ENCODE data around the gene AVL9.
"Not testable (repeated sequence)": the region's sequence is repeated elsewhere in the genome, so short reads cannot be mapped to it uniquely, and the experiment has no call there.

The AVL9 gene

GRCh38 chr7:32636725-32637462 is 141.6 kb downstream of the AVL9 start:
- not testable (repeated sequence) for H3K9ac ChIP-seq; H3K4me3 ChIP-seq (IDR thresholded peaks at IDR 0.05; ENCODE audit: insufficient read depth, low read depth, low read length); H3K4me2 ChIP-seq; H3K79me2 ChIP-seq (ENCODE audit: insufficient read depth, low read depth); H3K27ac ChIP-seq; H2AFZ ChIP-seq (ENCODE audit: low read depth); H4K20me1 ChIP-seq (ENCODE audit: insufficient read depth); H3K4me1 ChIP-seq (ENCODE audit: low read depth, poor library complexity, severe bottlenecking); H3K27me3 ChIP-seq (ENCODE audit: insufficient read depth, low read depth); H3K36me3 ChIP-seq (ENCODE audit: insufficient read depth)

DNA sequence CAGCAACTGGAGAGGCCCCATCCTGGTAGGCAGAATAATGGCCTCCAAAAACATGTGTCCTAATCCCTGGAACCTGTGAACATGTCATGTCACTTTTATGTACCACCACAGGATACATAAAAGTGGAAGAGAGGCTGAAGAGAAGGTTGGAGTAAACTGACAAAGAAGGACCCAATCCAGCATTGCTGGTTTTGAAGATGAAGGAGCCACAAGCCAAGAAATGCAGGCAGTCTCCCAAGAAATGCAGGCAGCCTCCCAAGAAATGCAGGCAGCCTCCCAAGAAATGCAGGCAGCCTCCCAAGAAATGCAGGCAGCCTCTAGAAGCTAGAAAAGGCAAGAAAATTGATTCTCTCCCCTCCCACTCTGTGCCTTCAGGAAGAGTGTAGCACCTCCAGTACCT is 142.3 kb downstream of the AVL9 start:
- not testable (repeated sequence) for H3K36me3 ChIP-seq (ENCODE audit: insufficient read depth); H3K27ac ChIP-seq; H3K27me3 ChIP-seq (ENCODE audit: insufficient read depth, low read depth); H3K9ac ChIP-seq; H4K20me1 ChIP-seq (ENCODE audit: insufficient read depth); H2AFZ ChIP-seq (ENCODE audit: low read depth); H3K4me3 ChIP-seq (IDR thresholded peaks at IDR 0.05; ENCODE audit: insufficient read depth, low read depth, low read length); H3K4me1 ChIP-seq (ENCODE audit: low read depth, poor library complexity, severe bottlenecking); H3K4me2 ChIP-seq; H3K79me2 ChIP-seq (ENCODE audit: insufficient read depth, low read depth)
